HG03520 (cell line): ENCODE results near the gene GSK3B.

Experiments used
- ATAC-seq: cut with Tn5 transposase; IDR thresholded peaks from one replicate; pipeline ENCODE4 v1.9.1; 2021; ENCODE audit warnings: mild to moderate bottlenecking, moderate library complexity; ENCODE audit not compliant: unreplicated experiment

The GSK3B gene

DNA sequence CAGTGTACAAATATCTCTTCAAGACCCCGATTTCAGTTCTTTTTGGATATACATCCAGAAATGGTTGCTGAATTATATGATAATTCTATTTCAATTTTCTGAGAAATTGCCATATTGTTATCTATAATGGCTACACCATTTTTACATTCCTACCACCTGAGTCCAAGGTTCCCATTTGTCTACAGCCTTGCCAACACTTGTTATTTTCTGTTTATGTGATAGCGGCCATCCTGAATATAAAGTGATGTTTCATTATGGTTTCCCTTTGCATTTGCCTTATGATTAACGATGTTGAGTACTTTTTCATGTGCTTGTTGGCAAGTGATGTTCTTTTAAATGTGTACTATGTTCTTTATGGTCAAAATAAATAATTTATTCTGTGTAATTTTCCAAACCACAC lies 303.9 kb downstream of the GSK3B start:
- ATAC-seq = no peak

DNA sequence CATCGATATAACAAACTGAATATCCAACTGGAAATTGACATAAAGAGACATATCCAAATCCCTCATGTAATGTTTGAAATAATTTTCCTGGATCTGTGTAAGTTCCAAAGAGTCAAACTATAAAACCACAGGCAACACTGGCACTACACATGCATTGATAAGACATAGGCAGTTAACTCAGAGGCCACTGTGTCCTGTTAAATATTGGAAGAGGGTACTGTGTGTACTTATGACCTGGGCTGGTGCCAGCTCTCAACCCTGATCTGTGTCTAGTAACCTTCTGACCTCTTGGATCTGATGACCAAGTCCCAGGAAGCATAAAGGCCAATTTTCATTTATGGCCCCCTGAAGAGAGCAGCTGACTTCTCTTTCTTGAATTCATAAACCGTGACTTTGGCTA lies 307.8 kb downstream of the GSK3B start:
- ATAC-seq = no peak

DNA sequence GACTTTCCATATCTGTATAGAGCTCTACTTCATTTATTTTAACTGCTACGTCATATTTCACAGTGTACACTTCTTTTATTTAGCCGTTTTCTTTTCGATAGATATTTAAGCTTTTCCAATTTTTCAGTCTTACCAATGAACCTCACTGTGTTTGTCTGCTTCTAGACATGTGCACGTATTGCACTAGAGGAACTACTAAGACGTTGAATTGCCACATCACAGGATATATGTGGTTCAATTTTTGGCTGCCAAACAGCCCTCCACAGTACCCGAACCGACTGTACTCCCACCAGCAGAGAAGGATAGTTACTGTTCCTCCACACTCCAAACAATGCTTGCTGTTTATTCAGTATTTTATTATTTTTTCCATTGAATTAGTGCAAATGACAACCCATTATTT lies 310.4 kb downstream of the GSK3B start:
- no peak for ATAC-seq

DNA sequence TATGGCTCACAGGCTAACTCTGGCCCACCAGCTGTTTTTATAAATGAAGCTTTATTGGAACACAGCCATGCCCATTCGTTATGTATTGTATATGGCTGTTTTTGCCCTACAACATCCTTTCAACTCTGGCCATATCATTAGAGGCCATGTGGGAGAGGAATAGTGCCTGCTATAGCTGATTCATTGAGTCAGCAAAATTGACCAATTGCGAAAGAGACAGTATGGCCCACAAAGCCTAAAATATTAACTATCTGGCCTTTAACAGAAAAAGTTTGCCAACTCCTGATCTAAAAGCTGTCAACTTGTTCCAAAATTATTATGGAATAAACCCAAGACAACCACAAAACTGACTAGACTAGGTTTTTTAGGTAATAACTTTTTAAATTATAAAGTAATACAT lies 311.0 kb downstream of the GSK3B start:
- ATAC-seq = no peak

DNA sequence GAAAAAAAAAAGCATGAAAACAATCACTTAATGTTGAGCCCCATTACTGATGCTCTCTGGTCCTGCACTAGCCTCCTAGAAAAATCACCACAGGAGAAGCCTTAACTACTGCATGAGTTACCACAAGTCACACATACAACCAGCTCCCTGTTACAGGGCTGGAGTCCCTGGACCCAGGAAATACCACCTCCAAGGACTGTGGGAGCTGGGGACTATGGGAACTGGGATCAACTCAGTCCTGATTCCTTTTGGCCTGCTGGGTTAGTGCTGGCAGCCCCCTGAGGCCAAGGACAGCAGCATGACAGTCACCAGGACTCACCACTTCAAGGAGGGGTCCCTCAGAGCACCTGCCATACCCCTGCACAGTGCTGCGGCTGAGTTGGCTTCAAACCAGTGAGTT lies 311.8 kb downstream of the GSK3B start:
- ATAC-seq = no peak

DNA sequence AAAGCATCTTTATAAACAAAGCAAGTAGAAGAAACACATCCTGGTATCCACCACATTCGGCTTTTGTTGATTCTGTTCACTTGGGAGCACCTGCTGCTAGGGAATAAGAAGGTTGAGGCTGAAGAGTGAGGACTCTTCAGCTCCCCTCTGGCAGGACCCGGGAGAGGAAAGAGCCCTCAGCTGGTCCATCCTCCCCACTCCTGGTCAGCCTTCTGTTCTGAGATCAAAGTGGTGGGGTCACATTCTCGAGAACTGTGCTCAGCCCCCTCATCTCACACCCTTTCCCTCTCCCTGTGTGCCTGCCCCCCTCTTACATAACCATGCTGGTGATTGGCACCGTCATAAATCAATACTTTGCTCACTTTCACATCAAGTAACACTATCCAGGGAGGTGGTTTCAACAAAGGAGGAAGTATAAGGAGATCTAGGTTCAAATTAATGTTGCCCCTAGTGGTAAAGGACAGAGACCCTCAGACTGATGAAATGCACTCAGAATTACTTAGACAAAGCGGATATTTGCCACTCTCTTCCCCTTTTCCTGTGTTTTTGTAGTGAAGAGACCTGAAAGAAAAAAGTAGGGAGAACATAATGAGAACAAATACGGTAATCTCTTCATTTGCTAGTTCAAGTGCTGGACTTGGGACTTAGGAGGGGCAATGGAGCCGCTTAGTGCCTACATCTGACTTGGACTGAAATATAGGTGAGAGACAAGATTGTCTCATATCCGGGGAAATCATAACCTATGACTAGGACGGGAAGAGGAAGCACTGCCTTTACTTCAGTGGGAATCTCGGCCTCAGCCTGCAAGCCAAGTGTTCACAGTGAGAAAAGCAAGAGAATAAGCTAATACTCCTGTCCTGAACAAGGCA lies 312.7 kb downstream of the GSK3B start, which contains the start of gene NR1I2:
Gene NR1I2 (plus strand): TSS at position 772 of the 869 bp plus-strand sequence.
- ATAC-seq = no peak

DNA sequence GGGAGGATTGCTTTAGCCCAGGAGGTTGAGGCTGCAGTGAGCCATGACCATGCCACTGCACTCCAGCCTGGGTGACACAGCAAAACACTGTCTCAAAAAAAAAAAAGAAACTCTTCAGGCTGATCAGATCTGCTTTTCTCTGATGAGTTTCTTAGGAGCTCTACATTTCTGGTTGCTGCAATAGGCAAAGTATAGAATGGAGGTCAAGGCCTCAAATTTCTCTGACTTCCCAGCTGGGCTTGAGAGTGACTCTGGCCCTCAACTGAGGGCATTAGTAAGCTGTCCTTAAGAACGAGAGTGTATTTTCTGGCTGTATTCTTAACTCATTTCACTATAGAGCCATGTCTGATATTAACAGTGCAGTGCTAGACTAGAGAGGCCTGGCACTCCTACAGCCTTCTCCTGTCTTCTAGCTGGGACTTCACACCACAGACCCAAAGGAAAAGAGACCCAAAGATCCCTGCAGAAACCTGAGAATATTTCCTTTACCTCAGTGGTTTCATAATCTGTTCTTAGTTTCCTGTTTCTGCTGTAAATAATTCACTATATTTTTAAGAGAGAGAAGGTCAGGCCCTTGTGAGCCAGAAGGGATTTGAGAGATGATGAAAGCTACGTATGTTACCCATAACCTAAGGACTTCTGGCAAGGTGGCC lies 314.4 kb downstream of the GSK3B start:
- no peak for ATAC-seq

DNA sequence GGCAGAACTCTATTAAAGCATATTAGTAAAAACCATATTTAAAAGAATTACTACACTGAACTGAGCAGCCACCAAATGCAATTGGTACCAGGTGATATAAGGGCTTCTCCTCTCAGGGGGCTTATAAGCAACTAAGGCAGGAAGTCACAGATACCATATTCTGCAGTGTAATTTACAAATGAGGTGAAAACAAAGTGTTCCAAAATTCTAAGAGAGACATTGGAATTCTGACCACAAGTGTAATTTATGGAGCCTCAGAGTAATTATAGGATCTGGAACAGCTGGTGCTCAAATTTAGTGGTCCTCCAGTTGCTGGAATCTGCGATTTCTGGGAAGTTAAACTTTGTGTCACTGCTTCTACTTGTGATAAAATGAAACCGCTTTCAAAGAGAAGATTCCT lies 315.4 kb downstream of the GSK3B start:
- no peak for ATAC-seq

DNA sequence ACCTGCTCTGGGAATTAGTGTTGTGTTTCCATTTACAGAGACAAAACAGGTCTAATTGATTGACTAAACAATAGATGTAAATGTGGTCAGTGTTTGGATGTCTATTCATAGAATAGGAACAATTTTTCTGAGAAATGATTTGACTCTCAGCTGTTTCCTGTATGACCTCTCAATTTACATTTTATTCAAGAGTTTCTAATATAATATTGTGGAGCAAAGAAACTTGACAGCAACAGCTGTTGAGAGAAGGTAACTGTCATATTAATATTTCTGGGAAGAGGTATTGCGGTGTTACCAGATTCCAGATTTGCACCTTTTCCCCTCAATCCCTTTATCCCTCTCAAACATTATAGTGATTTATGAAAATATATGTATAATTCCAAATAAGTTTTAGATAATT lies 316.1 kb downstream of the GSK3B start:
- ATAC-seq = no peak

DNA sequence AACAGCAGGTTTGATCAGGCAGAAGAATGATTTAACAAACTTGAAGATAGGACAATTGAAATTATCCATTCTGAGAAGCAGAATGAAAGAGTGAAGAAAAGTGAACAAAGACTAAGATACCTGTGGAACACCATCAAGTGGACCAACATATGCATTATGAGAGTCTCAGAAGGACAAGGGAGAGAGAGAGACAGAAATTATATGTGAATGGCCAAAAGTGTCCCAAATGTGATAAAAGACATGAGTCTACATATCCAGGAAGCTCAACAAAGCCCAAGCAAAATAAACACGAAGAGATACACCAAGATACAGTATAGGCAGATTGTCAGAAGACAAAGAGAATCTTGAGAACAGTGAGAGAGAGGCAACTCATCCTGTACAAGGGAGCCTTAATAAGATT lies 317.9 kb downstream of the GSK3B start:
- no peak for ATAC-seq

DNA sequence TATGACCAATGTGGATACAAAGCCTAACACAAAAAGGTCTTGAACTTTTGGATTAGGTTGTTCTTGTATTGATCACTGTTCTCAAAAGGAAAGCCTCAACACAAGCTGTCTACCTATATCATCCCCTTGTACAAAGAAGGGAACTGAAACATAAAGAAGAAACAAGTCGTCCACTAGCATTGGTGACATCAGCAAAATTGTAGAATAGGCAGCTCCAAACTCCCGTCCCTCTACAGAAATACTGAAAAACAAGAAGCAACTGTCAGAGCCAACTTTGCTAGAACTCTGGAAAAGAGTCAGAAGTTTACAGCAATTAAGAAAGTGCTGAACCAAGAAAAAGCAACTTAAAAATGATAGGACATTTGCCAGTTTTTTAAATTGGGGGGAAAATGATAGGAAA lies 319.8 kb downstream of the GSK3B start:
- peak; percentile 76 for ATAC-seq
